ENCODE data around the gene MYH13. TPM values are rescaled to one million over a fixed set of nuclear protein-coding genes. Genes with fewer than 3 reads are reported as not detected.
"Not testable (repeated sequence)": the region's sequence is repeated elsewhere in the genome, so short reads cannot be mapped to it uniquely, and the experiment has no call there.

MYH13 gene
- total RNA-seq, 2 experiments from 2014 or later = not detected

DNA sequence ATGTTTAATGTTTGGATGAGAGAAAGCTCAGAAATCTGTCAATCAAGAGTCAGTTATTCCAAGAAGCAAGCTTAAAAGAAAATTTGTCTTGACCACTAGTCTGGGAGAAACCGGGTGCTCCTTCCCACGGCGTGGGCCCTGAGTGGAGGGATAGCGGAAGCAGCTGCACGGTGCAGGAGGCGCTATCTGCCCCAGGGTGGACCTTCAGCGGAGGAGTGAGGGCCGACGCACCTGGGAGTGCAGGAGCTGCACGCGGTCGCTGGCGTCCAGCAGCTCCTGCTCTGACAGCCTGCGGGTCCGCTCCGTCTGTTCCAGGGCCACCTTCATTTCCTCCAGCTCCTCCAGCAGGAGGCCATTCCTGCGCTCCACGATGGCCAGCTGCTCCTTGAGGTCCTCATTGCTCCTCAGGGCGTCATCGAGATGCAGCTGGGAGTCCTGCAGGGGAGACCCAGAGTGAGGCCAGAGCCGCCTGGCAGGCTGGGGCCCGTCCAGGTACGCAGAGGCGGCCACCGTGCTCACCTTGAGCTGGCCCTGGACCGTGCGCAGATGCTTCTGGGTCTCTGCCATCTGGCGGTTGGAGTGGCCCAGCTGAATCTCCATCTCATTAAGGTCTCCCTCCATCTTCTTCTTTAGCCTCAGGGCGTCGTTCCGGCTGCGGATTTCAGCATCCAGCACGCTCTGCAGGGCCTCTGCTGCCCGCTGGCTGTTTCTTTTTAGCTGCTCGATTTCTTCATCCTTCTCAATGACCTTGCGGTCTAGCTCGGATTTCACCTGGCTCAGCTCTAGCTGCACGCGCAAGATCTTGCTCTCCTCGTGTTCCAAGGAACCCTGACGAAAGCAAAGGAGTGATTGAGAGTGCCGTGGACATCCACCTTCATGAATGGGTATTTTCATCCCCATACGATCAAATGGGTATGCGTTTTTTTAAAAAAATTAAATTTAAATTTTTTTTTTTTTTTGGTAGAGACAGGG, 63.5 kb downstream of the MYH13 start:
- H3K36me3 Mint-ChIP-seq = no peaks in the 10 kb centered on the region
- POLR2A ChIA-PET = no interaction called here
- DNase-seq = no peak
- H3K27me3 Mint-ChIP-seq = peaks cover 2% of the 10 kb centered on the region
- H3K27ac Mint-ChIP-seq = no peak overlapping the region
- H3K4me1 Mint-ChIP-seq = no peaks in the 10 kb centered on the region
- no peaks in the 10 kb centered on the region for H3K9me3 Mint-ChIP-seq
- ATAC-seq (ENCODE audit: low read depth) = no peak
- no peak overlapping the region for H3K4me3 Mint-ChIP-seq

DNA sequence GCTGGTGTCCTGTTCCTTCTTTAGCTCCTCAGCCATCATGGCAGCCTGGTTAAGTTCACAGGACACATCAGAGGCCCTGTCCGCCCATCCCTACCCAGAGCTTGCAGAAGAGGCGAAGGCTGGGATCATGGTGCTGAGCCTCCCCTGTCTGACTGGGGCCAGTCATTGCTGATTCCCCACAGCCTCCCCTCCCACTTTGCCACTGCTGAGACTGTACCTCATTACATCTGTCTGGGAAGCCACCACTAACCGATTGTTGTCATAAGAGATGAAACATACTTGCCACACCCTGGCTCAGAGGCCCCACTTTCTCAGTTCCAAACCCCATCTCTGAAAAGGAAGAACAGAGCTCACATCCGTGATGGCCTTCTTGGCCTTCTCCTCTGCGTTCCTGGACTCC, 66.2 kb downstream of the MYH13 start:
- peaks cover 2% of the 10 kb centered on the region for H3K27me3 Mint-ChIP-seq
- POLR2A ChIA-PET = no interaction called here
- ATAC-seq (ENCODE audit: low read depth) (no peak), DNase-seq (no peak)
- no peak overlapping the region for H3K27ac Mint-ChIP-seq
- H3K36me3 Mint-ChIP-seq = no peaks in the 10 kb centered on the region
- H3K4me1 Mint-ChIP-seq = no peaks in the 10 kb centered on the region
- H3K9me3 Mint-ChIP-seq = no peaks in the 10 kb centered on the region
- H3K4me3 Mint-ChIP-seq = no peak overlapping the region

DNA sequence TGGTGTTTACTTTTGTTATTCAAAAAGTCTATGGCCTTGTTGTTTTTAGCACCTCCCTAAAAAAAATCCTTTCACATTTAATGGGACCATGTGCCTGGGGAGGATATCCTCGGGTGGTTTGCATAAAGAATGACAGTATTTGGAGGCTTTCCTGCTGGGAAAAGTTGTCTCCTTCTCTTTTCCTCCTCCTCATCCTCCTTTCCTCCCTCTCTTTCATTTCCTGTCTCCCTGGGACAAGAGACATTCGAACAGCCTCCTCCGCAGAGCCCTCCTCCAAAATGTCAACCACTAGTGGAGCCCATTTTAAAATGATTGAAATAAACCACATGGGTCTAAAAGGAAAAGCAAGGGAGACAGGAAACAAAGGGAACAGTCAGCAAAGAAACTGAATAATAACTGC, 67.4 kb downstream of the MYH13 start:
- DNase-seq (no peak), ATAC-seq (ENCODE audit: low read depth) (no peak)
- no peaks in the 10 kb centered on the region for H3K4me1 Mint-ChIP-seq
- peaks cover 2% of the 10 kb centered on the region for H3K27me3 Mint-ChIP-seq
- H3K4me3 Mint-ChIP-seq = no peak overlapping the region
- POLR2A ChIA-PET = interaction anchor here (0.8 kb wide), 1 partner anchor 9 kb away, joined by 3 read pairs; no protein-coding TSS in a partner anchor
- H3K9me3 Mint-ChIP-seq = no peaks in the 10 kb centered on the region
- H3K36me3 Mint-ChIP-seq = no peaks in the 10 kb centered on the region
- H3K27ac Mint-ChIP-seq = no peak overlapping the region

DNA sequence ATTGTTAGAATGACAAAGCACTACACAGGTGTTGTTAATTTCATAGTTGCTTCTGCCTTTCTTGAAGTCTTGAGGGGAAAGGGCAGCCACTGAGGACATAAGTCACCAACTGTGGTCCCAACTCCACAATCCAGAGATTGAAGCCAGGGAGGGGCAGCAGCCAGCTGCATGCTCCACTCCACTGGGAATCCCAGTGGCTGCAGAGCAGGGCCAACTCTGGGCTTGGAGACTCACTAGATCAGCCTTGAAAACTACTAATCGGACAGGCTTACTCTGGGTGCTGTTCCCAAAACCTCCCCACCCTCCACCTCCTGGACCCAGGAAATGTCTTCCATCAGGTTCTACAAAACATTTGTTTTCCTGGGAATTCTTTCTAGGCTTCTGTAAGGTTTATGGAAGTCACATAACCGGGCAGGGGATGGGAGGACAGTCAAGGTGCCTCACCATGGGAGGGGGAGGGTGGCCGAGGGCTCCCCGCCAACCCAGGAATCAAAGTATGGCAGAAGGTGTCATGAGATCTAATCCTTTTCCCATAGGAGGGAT, 68.0 kb downstream of the MYH13 start:
- Mint-ChIP-seq H3K4me3 (no peak overlapping the region), H3K9me3 (no peaks in the 10 kb centered on the region), H3K36me3 (no peaks in the 10 kb centered on the region), H3K27me3 (peaks cover 2% of the 10 kb centered on the region), H3K27ac (no peak overlapping the region), H3K4me1 (no peaks in the 10 kb centered on the region)
- POLR2A ChIA-PET = no interaction called here
- DNase-seq = no peak
- no peak for ATAC-seq (ENCODE audit: low read depth)

DNA sequence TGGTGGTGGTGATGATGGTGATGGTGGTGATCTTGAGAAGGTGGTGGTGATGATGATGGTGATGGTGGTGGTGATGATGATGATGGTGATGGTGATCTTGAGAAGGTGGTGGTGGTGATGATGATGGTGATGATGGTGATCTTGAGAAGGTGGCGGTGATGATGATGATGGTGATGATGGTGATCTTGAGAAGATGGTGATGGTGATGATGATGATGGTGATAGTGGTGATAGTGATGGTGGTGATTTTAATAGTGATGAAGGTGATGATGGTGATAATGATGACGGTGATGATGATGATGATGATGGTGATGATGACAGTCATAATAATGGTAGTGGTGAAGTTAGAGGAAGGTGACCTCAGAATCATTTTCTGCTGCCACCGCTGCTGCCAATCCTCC, 75.1 kb downstream of the MYH13 start:
- DNase-seq = no peak
- Mint-ChIP-seq H3K27me3 (peaks cover 5% of the 10 kb centered on the region), H3K4me3 (no peak overlapping the region), H3K36me3 (no peaks in the 10 kb centered on the region), H3K9me3 (no peaks in the 10 kb centered on the region), H3K27ac (no peak overlapping the region), H3K4me1 (peaks cover 1% of the 10 kb centered on the region)
- no peak for ATAC-seq (ENCODE audit: low read depth)
- POLR2A ChIA-PET = no interaction called here

DNA sequence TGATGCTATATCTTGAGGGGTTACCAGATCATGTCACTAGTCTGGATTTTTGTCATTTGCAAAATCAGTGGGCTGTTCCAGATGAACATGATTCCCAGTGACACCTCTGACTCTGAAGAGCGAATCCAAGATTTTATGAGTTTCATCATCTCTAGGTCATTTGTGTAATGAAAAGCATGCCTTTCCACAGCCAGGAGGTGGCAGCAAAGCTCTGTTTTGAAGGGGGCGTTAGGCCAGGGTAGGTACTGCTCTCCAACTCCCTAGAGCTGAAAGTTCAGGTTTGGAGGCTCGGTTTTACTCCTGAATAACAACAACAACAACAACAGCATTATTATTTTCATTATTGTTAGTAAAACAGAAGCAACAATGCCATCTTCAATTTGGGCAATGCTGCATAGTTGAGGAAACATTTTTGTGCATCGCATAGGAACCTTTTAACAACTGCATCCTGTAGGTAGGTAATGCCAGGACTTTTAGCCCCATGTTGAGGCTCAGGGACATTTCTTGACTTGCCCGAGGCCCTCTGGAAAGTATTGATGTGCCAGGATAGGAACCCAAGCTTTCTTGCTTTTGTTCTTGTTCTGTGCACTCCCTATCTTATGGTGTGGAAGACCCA, 77.0 kb downstream of the MYH13 start:
- no peaks in the 10 kb centered on the region for H3K36me3 Mint-ChIP-seq
- peaks cover 3% of the 10 kb centered on the region for H3K4me1 Mint-ChIP-seq
- H3K27ac Mint-ChIP-seq = no peak overlapping the region
- ATAC-seq (ENCODE audit: low read depth) (no peak), DNase-seq (no peak)
- POLR2A ChIA-PET = interaction anchor here (0.7 kb wide), 1 partner anchor 10 kb away, joined by 3 read pairs; no protein-coding TSS in a partner anchor
- H3K27me3 Mint-ChIP-seq = peaks cover 12% of the 10 kb centered on the region
- no peak overlapping the region for H3K4me3 Mint-ChIP-seq
- H3K9me3 Mint-ChIP-seq = no peaks in the 10 kb centered on the region

DNA sequence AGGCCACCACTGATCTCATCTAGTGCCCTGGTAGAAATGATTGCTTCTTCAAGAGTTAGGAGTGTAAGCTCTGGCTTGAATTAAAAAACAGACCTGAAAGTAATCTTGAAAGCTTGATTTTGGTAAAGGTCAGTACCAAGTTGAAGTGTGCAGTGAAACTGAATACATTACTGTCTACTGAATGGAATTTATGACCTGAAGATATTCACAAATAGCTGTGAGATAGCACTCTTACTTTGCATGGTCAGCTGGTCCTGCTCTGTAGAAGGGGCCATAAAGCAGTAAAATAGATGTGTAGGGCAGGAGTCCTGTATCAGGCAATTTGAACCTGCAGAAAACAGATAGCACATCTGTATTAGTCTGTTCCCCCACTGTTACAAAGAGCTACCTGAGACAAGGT, 78.6 kb downstream of the MYH13 start:
- H3K4me3 Mint-ChIP-seq = no peak overlapping the region
- H3K27me3 Mint-ChIP-seq = peaks cover 17% of the 10 kb centered on the region
- no peaks in the 10 kb centered on the region for H3K9me3 Mint-ChIP-seq
- ATAC-seq (ENCODE audit: low read depth) = no peak
- H3K4me1 Mint-ChIP-seq = peaks cover 3% of the 10 kb centered on the region
- H3K27ac Mint-ChIP-seq = no peak overlapping the region
- no peak for DNase-seq
- POLR2A ChIA-PET = no interaction called here
- no peaks in the 10 kb centered on the region for H3K36me3 Mint-ChIP-seq

DNA sequence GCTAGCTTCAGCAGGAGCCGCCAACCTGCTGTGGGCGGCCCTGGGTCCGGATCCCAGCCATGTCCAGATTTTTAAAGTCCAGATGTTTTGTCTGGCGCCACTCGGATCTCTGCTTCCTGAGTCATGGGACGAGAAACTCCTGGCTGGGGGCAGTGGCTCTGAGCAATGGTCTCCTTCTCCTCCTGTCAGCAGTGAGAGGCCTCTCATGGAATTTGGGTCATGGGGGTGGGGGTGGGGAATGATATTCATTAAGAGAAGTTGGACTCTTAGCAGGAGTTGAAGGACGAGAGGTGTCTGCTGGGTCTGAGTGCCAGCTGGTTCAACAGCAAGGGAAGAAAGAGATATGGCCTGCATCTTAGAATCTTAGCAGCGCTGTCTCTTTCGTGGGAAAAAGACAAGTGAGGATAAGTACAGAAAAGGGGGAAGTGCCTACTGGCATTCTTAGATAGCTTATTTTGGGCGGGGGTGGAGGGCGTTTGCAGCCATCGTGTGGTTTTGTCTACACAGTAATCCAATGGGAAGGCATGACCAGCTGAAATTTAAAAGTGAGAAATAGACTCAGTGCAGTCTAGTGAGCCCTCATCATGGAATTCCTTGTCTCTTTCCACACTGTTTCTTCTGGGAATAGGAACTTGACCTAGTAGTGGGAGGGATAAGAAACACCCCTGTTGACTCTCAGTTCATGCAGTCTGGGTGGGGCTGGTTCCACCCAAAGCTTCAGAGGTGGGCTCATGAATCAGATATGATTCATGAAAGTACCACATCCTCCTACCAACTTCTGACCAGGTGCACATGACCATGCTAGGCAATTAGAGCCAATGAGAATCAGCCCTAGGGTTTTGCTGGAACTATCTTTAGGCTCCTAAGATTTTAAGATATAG, 80.5 kb downstream of the MYH13 start:
- H3K4me1 Mint-ChIP-seq = peaks cover 3% of the 10 kb centered on the region
- H3K36me3 Mint-ChIP-seq = no peaks in the 10 kb centered on the region
- H3K4me3 Mint-ChIP-seq = no peak overlapping the region
- POLR2A ChIA-PET = no interaction called here
- peaks cover 19% of the 10 kb centered on the region for H3K27me3 Mint-ChIP-seq
- DNase-seq = no peak
- ATAC-seq (ENCODE audit: low read depth) = no peak
- no peak overlapping the region for H3K27ac Mint-ChIP-seq
- H3K9me3 Mint-ChIP-seq = no peaks in the 10 kb centered on the region

DNA sequence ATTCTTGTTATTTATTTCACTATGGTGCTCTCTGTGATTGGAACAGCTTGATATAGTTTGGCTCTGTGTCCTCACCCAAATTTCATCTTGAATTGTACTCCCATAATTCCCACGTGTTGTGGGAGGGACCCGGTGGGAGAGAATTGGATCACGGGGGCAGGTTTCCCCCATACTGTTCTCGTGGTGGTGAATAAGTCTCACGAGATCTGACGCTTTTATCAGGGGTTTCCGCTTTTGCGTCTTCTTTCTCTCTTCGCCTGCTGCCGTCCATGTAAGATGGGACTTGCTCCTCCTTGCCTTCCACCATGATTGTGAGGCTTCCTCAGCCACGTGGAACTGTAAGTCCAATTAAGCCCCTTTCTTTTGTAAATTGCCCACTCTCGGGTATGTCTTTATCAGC, 81.2 kb downstream of the MYH13 start:
- H3K27me3 Mint-ChIP-seq = peaks cover 18% of the 10 kb centered on the region
- POLR2A ChIA-PET; H3K36me3 Mint-ChIP-seq; H3K9me3 Mint-ChIP-seq; H3K4me1 Mint-ChIP-seq; ATAC-seq (ENCODE audit: low read depth); H3K27ac Mint-ChIP-seq; H3K4me3 Mint-ChIP-seq; DNase-seq: not testable (repeated sequence)

DNA sequence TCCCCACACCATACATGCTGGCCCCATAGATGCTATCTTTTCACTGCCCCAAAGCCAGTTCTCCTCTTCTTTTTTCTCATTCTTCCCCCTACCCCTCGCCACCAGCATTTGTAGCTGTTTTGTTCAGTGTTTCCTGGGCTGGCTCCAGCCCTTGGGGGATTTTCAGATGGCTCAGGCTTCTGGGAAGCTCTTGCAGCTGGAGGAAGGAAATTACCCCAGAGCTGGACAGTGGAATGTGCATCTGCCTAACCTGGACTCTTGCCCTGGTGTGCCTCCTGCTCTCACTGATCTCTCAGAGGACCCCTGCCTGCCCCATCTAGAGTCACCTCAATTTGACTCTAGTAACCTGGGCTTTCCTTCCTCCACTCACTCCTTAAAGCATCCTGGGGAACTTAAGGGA, 82.8 kb downstream of the MYH13 start:
- Mint-ChIP-seq H3K9me3 (no peaks in the 10 kb centered on the region), H3K27me3 (peaks cover 17% of the 10 kb centered on the region), H3K27ac (no peak overlapping the region), H3K36me3 (no peaks in the 10 kb centered on the region), H3K4me1 (peaks cover 3% of the 10 kb centered on the region), H3K4me3 (no peak overlapping the region)
- ATAC-seq (ENCODE audit: low read depth) = no peak
- POLR2A ChIA-PET = no interaction called here
- no peak for DNase-seq

DNA sequence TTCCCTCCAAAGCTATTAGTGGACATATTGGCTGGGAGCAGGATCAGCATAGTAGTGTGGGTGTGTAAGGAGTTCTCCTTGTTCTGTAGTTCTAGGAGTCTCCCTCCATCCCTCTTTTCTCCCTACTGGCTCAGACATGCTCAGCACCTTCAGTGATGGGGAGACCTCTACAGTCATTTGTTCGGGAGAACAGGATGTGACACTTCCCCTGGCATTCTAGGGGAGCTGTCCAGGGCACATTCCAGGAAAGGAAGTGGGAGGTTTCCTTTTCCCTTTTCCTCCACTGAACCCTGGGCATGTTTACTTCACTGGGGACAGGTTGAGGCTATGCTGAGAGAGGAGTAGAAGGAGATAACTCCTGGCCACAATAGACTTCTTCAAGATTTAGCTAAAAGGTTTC, 86.5 kb downstream of the MYH13 start:
- Mint-ChIP-seq H3K27me3 (peaks cover 20% of the 10 kb centered on the region), H3K36me3 (no peaks in the 10 kb centered on the region), H3K4me1 (no peaks in the 10 kb centered on the region), H3K9me3 (no peaks in the 10 kb centered on the region), H3K4me3 (no peak overlapping the region), H3K27ac (no peak overlapping the region)
- DNase-seq (no peak), ATAC-seq (ENCODE audit: low read depth) (no peak)
- POLR2A ChIA-PET = no interaction called here

DNA sequence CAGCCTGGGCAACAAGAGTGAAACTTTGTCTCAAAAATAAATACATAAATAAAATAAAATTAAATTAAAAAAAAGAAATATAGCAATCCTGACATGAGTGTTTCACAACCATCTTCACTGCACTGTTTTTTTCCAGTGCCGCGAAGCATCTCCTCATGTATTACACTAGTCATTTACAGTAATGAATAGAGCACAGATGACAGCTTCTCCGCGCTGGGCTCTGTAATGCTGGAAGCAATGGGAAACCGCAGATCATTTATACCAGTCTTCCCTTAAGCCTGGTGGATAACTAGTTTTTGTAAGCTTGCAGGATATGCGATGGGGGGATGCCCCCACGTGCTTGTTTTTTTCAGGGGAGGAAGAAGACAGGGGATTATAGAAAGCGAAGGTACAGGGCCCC, 86.9 kb downstream of the MYH13 start:
- no peak overlapping the region for H3K27ac Mint-ChIP-seq
- H3K27me3 Mint-ChIP-seq = peaks cover 21% of the 10 kb centered on the region
- ATAC-seq (ENCODE audit: low read depth) (no peak), DNase-seq (no peak)
- H3K4me3 Mint-ChIP-seq = no peak overlapping the region
- H3K36me3 Mint-ChIP-seq = no peaks in the 10 kb centered on the region
- no peaks in the 10 kb centered on the region for H3K9me3 Mint-ChIP-seq
- H3K4me1 Mint-ChIP-seq = no peaks in the 10 kb centered on the region
- POLR2A ChIA-PET = no interaction called here

DNA sequence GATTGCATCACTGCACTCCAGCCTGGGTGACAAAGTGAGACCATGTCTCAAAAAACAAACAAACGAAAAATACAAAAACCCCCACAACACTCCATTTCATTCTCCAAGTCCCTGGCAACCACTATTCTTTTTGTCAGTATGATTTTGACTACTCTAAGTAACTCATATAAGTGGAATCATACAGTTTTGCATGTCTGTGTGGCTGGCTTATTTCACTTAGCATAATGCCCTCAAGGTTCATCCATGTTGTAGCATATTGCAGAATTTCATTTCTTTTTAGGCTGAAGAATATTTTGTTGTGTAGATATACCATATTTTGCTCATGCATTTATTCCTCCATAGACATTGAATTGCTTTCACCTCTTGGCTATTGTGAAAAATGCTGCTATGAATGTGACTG, 92.7 kb downstream of the MYH13 start:
- H3K36me3 Mint-ChIP-seq = no peaks in the 10 kb centered on the region
- POLR2A ChIA-PET = no interaction called here

More for the DNA sequence above, 92.7 kb downstream of the MYH13 start:
- no peak overlapping the region for H3K4me3 Mint-ChIP-seq
- no peaks in the 10 kb centered on the region for H3K9me3 Mint-ChIP-seq
- no peak for DNase-seq
- peaks cover 17% of the 10 kb centered on the region for H3K27me3 Mint-ChIP-seq
- ATAC-seq (ENCODE audit: low read depth) = no peak
- no peak overlapping the region for H3K27ac Mint-ChIP-seq
- H3K4me1 Mint-ChIP-seq = no peaks in the 10 kb centered on the region

Measured in activated naive CD8-positive, alpha-beta T cell treated with anti-CD3 and anti-CD28 coated beads, Interleukin-2, amount 10 ng/mL, durations not matched to agents 7 days and 5 days (primary cell).